ENCODE data around the gene P4HB. TPM values are rescaled to one million over a fixed set of nuclear protein-coding genes. Genes with fewer than 3 reads are reported as not detected.

Gene P4HB
- total RNA-seq, 2 experiments from 2014 or later = 223 to 233 TPM

DNA sequence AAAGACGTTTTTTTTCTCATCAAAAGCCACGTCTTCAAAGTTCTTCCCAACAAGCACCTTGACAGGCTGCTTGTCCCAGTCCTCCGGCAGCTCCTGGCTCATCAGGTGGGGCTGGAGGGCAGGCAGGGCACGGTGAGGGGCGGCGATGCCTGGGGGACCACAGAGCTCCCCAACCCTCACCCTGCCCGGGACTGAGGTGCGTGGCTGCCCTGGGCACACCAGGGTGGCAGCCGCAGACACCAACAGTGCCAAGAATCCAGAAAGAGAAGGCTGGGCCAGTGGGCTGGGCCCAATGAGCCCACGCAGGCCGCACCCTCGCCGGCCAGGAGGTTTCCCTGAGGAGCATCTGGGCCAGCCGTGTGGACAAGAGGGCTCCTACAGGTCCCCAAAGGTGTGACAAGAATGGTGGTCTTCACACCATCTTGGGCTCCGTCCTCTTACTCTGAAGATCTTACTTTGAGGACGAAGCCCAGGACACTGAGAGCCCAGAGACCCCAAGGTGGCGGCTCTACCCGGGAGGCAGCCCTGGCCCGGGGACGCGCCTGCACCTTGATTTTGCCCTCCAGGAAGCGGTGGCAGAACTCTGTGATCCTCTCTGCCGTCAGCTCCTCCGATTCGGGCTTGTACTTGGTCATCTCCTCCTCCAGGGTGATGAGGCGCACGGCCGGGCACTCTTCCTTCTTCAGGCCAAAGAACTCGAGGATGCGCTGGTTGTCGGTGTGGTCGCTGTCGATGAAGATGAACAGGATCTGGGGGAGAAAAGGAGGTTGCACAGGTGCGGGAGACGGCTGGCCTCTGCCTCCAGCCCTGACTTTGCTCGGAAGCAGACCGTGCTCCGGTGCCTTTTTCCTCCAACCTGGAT lies 14.2 kb downstream of the P4HB start:
- Histone ChIP-seq H3K4me1 (ENCODE audit: insufficient read depth, low read length) (no peaks in the 10 kb centered on the region), H3K36me3 (ENCODE audit: insufficient read depth, low read length) (peaks cover 55% of the 10 kb centered on the region), H3K27me3 (ENCODE audit: control insufficient read depth in 1 of 2, insufficient read depth in 2 of 2, low read length in 2 of 2) (no peaks in the 10 kb centered on the region), H3K4me3 (ENCODE audit: low read length) (no peak overlapping the region), H3K9me3 (ENCODE audit: control insufficient read depth in 1 of 2, insufficient read depth in 1 of 2, low read length in 2 of 2) (peaks cover 0 to 16% of the 10 kb centered on the region in 2 experiments), H3K27ac (ENCODE audit: low read depth in 1 of 2, low read length in 2 of 2) (no peak overlapping the region)
- no peak overlapping the region for H3K4me3 Mint-ChIP-seq
- H3K9me3 Mint-ChIP-seq = no peaks in the 10 kb centered on the region
- no peaks in the 10 kb centered on the region for H3K4me1 Mint-ChIP-seq (ENCODE audit: low read depth)
- TF ChIP-seq, protein P1, sequence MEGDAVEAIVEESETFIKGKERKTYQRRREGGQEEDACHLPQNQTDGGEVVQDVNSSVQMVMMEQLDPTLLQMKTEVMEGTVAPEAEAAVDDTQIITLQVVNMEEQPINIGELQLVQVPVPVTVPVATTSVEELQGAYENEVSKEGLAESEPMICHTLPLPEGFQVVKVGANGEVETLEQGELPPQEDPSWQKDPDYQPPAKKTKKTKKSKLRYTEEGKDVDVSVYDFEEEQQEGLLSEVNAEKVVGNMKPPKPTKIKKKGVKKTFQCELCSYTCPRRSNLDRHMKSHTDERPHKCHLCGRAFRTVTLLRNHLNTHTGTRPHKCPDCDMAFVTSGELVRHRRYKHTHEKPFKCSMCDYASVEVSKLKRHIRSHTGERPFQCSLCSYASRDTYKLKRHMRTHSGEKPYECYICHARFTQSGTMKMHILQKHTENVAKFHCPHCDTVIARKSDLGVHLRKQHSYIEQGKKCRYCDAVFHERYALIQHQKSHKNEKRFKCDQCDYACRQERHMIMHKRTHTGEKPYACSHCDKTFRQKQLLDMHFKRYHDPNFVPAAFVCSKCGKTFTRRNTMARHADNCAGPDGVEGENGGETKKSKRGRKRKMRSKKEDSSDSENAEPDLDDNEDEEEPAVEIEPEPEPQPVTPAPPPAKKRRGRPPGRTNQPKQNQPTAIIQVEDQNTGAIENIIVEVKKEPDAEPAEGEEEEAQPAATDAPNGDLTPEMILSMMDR (IDR thresholded peaks at IDR 0.05) = no peak
- peaks cover 30% of the 10 kb centered on the region for H3K36me3 Mint-ChIP-seq (ENCODE audit: low read depth)
- H3K27ac Mint-ChIP-seq = no peak overlapping the region
- ATAC-seq (ENCODE audit: poor library complexity) = no peak
- intact Hi-C loops (cut with DNase I, micrococcal nuclease) = no loop called here
- H3K27me3 Mint-ChIP-seq = no peaks in the 10 kb centered on the region
- DNase-seq = no peak
- ChIA-PET POLR2A (no interaction called here), CTCF (interaction anchor here (1.1 kb wide), 1 partner anchor 9 kb away, joined by 3 read pairs; no protein-coding TSS in a partner anchor)

DNA sequence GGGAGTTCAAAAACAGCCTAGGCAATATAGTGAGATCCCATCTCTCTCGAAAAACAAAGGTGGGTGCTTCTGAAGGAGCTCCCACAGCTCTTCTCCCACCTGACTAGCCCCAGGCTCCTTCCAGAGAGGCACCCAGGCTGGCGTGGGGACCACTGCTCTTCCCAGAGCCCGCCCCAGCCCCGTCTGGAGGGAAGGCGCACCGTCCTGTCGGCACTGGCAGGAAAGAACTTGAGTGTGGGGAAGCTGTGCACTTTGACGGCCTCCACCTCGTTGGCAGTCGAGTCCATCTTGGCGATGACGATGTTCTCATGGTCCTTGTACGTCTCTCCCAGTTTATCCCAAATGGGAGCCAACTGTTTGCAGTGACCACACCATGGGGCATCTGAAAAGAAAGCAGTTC lies 15.0 kb downstream of the P4HB start:
- Histone ChIP-seq H3K9me3 (ENCODE audit: control insufficient read depth in 1 of 2, insufficient read depth in 1 of 2, low read length in 2 of 2) (peaks cover 0 to 16% of the 10 kb centered on the region in 2 experiments), H3K27ac (ENCODE audit: low read depth in 1 of 2, low read length in 2 of 2) (no peak overlapping the region), H3K36me3 (ENCODE audit: insufficient read depth, low read length) (peaks cover 55% of the 10 kb centered on the region), H3K4me1 (ENCODE audit: insufficient read depth, low read length) (no peaks in the 10 kb centered on the region), H3K27me3 (ENCODE audit: control insufficient read depth in 1 of 2, insufficient read depth in 2 of 2, low read length in 2 of 2) (no peaks in the 10 kb centered on the region), H3K4me3 (ENCODE audit: low read length) (no peak overlapping the region)
- intact Hi-C loops (cut with DNase I, micrococcal nuclease) = no loop called here
- TF ChIP-seq, protein P1 (IDR thresholded peaks at IDR 0.05) = no peak
- Mint-ChIP-seq H3K4me3 (no peak overlapping the region), H3K4me1 (ENCODE audit: low read depth) (no peaks in the 10 kb centered on the region), H3K27ac (no peak overlapping the region), H3K27me3 (no peaks in the 10 kb centered on the region), H3K9me3 (no peaks in the 10 kb centered on the region), H3K36me3 (ENCODE audit: low read depth) (peaks cover 29% of the 10 kb centered on the region)
- ATAC-seq (ENCODE audit: poor library complexity) (no peak), DNase-seq (no peak)
- ChIA-PET CTCF (interaction anchor here (1.1 kb wide), 1 partner anchor 9 kb away, joined by 3 read pairs; no protein-coding TSS in a partner anchor), POLR2A (no interaction called here)

DNA sequence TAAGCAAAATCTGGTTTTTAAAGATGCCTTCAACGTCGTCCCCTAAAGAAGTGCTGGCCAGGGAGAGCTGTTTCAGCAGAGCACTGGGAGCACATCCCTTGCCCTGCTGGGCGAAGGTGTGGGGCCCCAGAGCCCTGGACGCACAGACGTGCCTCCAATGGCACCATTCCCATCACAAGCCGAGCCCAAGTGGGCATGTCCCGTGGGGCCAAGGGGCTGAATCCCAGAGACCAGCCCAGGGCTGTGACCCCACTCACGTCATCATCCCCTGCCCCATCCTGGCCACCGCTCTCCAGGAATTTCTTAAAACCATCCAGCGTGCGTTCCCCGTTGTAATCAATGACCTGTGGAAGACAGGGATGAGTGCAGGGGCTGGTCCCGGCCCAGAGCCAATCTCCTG lies 15.4 kb downstream of the P4HB start:
- ATAC-seq (ENCODE audit: poor library complexity) (no peak), DNase-seq (no peak)
- intact Hi-C loops (cut with DNase I, micrococcal nuclease) = no loop called here
- H3K36me3 ChIP-seq (ENCODE audit: insufficient read depth, low read length) = peaks cover 55% of the 10 kb centered on the region
- no peak overlapping the region for H3K4me3 ChIP-seq (ENCODE audit: low read length)
- H3K4me3 Mint-ChIP-seq = no peak overlapping the region
- no peak overlapping the region for H3K27ac ChIP-seq (ENCODE audit: low read depth in 1 of 2, low read length in 2 of 2)
- peaks cover 29% of the 10 kb centered on the region for H3K36me3 Mint-ChIP-seq (ENCODE audit: low read depth)
- no peaks in the 10 kb centered on the region for H3K4me1 Mint-ChIP-seq (ENCODE audit: low read depth)
- ChIA-PET POLR2A (no interaction called here), CTCF (no interaction called here)
- no peaks in the 10 kb centered on the region for H3K9me3 Mint-ChIP-seq
- H3K27me3 ChIP-seq (ENCODE audit: control insufficient read depth in 1 of 2, insufficient read depth in 2 of 2, low read length in 2 of 2) = no peaks in the 10 kb centered on the region
- H3K4me1 ChIP-seq (ENCODE audit: insufficient read depth, low read length) = no peaks in the 10 kb centered on the region
- no peaks in the 10 kb centered on the region for H3K27me3 Mint-ChIP-seq
- H3K9me3 ChIP-seq (ENCODE audit: control insufficient read depth in 1 of 2, insufficient read depth in 1 of 2, low read length in 2 of 2) = peaks cover 0 to 16% of the 10 kb centered on the region in 2 experiments
- TF ChIP-seq, protein P1 (IDR thresholded peaks at IDR 0.05) = no peak
- no peak overlapping the region for H3K27ac Mint-ChIP-seq

All from CD4-positive, alpha-beta T cell (primary cell).